GM23248 (cell line): ENCODE data around the gene MBNL3.

Experiments
- EZH2 ChIP-seq: fragments of 200-600 bp; sonication (generic); IDR thresholded peaks from 2 replicates; pipeline ENCODE4 v1.6.1; 2018; ENCODE audit warnings: antibody characterized with exemption, mild to moderate bottlenecking; ENCODE audit not compliant: insufficient read depth, poor library complexity, severe bottlenecking
- EZH2phosphoT487 ChIP-seq: fragments of 200-600 bp; sonication (generic); IDR thresholded peaks from 2 replicates; pipeline ENCODE4 v1.6.1; 2018; ENCODE audit warnings: antibody characterized with exemption, moderate library complexity, mild to moderate bottlenecking, low read depth; ENCODE audit not compliant: insufficient read depth

DNA sequence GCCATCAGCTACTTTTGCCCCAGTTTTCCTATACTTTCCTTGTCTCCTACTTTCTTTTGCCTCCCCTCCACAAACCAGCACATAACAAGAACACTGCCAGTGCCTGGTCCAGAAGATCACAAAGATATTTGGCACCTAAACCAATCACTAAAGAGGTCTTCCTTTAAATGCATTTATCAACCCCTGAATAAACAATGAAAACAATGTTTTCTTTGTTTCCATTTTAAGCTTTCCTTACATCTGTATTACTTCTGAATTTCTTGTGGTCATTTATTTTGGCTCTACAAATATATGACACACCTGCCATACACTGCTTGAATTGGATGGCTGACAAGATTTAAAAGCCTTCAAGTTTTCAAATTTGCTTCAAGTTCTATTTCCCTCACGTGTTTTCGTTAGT, 43.9 kb downstream of the MBNL3 start:
- TF ChIP-seq EZH2 (no peak), EZH2phosphoT487 (no peak)
